GM20000 (cell line): Measurements from ENCODE around the gene LATS1.
"Not testable (repeated sequence)": the region's sequence is repeated elsewhere in the genome, so short reads cannot be mapped to it uniquely, and the experiment has no call there.

Source experiments
- DNase-seq: peaks from one replicate; pipeline ENCODE4 v3.0.0; 2012; ENCODE audit warnings: low spot score
- TF ChIP-seq, protein P1 (sequence below): IDR thresholded peaks from 2 replicates; pipeline ENCODE4 v1.5.1; 2012; ENCODE audit warnings: mild to moderate bottlenecking, control low read depth; ENCODE audit errors: extremely low read depth, missing control alignments

LATS1 gene

DNA sequence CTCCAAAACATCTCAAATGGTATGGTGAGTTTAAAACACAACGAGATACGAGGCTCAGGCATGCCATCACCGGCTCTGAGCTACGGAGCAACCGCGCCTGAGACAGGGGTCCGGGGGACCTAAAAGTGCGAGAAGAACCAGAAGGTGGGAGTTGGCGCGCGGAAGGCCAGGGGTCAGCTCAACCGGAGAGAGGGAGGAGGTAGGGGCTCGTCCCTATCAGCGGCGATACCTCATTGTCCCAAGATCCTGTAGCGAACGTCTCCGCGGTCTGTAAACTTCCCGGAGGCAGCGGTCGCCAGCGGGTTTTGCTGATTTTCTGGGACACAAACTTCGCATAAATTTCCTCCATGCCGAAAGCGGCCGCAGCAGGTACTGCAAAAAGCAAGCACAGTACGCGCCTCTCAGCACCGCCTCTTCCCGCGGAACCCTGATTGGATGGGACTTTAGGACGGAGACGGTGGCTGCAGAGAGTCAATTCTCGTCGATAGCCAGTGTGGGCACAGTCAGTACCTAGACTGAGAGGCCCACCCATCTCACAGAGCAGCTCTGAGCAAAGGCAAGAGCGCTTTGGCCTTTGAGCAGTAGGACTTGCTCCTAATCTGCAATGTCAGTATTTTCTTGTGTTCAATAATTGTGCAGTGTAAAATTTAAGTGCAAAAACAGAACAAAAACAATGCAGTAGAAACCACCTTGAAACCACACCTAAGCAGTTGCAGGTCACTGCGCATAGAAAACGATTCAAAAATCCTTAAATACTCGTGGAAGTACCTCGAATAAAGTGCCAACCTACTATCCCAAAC is 28.4 kb upstream of the LATS1 start, which contains the start of gene NUP43:
Gene NUP43, minus strand, starts transcription at position 383 of the 800 bp plus-strand sequence. Its CDS starts 34 bp downstream, at position 349.
- TF ChIP-seq, protein P1, sequence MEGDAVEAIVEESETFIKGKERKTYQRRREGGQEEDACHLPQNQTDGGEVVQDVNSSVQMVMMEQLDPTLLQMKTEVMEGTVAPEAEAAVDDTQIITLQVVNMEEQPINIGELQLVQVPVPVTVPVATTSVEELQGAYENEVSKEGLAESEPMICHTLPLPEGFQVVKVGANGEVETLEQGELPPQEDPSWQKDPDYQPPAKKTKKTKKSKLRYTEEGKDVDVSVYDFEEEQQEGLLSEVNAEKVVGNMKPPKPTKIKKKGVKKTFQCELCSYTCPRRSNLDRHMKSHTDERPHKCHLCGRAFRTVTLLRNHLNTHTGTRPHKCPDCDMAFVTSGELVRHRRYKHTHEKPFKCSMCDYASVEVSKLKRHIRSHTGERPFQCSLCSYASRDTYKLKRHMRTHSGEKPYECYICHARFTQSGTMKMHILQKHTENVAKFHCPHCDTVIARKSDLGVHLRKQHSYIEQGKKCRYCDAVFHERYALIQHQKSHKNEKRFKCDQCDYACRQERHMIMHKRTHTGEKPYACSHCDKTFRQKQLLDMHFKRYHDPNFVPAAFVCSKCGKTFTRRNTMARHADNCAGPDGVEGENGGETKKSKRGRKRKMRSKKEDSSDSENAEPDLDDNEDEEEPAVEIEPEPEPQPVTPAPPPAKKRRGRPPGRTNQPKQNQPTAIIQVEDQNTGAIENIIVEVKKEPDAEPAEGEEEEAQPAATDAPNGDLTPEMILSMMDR: no peak
- DNase-seq: peak; percentile 89

DNA sequence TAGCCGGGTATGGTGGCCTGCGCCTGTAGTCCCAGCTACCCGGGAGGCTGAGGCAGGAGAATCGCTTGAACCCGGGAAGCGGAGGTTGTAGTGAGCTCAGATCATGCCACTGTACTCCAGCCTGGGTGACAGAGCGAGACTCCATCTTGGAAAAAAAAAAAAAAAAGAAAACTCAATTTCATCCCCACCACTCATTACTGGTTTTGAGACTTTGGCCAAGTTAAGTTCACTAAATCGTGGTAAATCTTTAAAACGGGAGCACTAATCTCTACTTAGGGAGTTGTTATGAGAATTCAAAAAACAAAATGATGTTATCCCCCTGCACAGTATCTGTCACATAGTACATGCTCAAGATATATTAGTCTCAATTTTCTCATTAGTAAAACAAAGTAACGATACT is 27.4 kb upstream of the LATS1 start:
- DNase-seq: not testable (repeated sequence)

DNA sequence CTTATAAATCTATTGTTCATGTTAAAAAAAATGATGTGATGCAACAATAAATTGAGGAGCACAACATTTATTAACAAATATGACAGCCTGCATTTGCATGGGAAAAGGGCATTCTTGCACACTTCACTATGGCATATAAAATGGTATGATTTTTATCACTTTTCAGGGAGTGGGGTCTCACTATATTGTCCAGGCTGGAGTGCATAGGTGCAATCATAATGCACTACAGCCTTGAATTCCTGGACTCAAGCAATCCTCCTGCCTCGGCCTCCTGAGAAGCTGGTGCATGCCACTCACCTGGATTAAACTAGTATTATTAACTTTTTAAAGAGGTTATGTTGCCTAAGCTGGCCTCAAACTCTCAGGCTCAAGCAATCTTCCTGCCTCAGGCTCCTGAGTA is 17.0 kb upstream of the LATS1 start:
- TF ChIP-seq, protein P1: no peak
- DNase-seq: no peak

DNA sequence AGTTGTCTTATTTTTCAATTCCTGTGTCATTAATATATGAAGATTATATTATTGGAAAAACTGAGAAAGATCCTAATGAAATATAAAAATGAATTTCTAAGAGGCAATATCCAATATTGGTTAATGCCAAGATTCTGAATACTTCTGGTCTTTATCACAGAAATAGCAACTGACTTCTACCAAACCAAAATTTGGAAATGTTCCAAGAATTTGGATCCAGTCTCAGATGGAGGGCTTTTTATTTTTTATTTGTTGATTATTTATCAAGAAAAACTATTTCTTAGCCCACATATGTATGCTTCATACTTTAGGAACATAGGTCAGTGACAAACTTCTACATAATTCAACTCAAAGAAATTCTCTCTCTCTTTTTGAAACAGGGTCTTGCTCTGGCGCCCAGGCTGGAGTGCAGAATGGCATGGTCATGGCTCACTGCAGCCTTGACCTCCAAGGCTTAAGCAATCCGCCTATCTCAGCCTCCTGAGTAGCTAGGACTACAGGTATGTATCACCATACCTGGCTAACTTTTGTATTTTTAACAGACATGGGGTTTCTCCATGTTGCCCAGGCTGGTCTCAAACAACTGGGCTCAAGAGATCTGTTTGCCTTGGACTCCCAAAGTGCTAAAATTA is 15.3 kb upstream of the LATS1 start:
- DNase-seq: no peak
- TF ChIP-seq, protein P1: no peak

DNA sequence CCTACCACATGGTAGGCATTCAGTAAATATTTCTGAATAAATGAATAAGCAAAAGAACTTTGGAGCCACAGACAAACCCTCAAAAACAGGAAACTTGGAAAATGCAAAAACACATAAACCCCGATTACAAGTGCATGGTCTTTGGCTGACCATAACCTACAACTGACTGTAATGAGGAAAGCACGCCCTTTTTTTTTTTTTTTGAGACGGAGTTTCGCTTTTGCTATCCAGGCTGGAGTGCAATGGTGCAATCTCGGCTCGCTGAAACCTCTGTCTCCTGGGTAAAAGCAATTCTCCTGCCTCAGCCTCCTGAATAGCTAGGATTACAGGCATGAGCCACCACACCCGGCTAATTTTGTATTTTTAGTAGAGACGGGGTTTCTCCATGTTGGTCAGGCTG is 11.9 kb upstream of the LATS1 start:
- TF ChIP-seq, protein P1: no peak
- DNase-seq: no peak

DNA sequence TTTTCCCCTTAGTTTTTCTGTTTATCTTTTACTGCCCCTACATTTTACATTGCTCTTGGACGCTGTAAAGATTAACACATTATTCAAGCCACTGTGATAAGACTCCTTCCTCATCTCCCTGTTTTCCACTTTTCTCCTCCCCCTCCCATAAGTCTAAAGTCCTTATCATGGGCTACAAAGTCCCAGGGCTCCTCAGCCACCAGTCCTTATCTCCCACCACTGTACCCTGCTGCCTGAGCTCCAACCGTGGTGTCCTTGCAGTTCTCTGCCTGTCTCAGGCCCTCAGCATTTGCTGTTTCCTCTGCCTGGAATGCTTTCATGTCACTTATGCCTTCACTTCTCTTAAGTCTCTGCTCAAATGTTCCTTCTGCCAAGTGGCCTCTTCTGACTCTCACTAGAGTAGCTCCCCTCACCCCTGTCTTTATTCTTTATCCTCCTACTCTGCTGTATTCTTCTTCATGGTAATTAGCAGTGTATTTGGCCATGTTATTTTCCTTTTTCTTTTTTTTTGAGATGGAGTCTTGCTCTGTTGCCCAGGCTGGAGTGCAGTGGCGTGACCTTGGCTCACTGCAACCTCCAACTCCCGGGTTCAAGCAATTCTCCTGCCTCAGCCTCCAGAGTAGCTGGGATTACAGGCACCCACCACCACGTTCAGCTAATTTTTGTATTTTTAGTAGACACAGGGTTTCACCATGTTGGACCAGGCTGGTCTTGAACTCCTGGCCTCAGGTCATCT is 10.8 kb upstream of the LATS1 start:
- TF ChIP-seq, protein P1: no peak
- DNase-seq: no peak

DNA sequence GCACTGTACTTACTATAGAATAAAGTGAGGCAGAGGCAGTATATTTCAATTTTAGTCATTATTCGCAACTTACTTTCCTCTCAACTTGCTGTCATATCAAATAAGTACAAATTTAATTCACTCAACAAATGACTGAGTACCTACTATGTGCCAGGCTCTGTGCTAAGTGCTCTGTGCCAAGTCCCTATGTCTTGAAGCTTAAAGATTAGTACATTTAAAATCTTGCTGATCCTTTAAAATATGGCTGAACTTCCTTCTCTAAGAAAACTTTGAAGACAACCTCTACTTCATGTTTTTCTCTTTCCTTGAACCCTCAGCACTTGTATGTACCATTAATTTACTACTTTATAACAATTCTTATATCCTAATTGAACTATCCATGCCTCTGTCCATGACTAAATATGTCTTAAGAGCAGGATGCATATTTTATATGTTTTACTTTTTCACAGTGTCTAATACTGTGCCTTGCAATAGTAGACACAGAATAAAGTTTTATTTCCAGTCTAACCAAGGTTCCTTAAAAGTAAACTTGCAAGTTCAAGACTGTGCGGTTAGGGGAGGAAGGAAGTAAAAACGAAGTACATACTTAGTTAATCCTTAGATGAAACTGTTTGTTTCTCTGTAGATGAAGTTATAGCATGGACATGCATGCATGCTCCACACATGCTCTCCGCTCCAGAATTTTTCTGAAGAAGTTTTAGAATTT is 10.0 kb upstream of the LATS1 start:
- TF ChIP-seq, protein P1: no peak

More for the DNA sequence above, 10.0 kb upstream of the LATS1 start:
- no peak for DNase-seq
